HG03565 (cell line): ENCODE measurements around the gene NSD1.
"Not testable (repeated sequence)": the region's sequence is repeated elsewhere in the genome, so short reads cannot be mapped to it uniquely, and the experiment has no call there.

Source experiments
- ATAC-seq: cut with Tn5 transposase; IDR thresholded peaks from one replicate; pipeline ENCODE4 v1.9.1; 2021; ENCODE audit warnings: mild to moderate bottlenecking, moderate library complexity; ENCODE audit not compliant: unreplicated experiment

Gene NSD1

DNA sequence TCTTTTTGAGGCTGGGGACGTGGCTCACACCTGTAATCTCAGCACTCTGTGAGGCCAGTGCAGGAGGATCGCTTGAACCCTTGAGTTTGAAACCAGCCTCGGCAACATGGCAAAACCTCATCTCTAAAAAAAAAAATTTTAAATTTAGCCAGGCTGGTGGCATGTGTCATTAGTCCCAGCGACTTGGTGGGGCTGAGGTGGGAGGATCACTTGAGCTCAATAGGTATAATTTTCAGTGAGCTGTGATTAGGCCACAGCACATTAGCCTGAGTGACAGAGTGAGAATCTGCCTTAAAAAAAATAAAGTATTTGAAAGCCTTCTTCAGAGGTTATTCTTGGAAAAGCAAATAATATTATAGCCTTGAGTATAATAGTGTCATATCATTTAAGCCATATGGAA, 41.8 kb downstream of the NSD1 start:
- no peak for ATAC-seq

DNA sequence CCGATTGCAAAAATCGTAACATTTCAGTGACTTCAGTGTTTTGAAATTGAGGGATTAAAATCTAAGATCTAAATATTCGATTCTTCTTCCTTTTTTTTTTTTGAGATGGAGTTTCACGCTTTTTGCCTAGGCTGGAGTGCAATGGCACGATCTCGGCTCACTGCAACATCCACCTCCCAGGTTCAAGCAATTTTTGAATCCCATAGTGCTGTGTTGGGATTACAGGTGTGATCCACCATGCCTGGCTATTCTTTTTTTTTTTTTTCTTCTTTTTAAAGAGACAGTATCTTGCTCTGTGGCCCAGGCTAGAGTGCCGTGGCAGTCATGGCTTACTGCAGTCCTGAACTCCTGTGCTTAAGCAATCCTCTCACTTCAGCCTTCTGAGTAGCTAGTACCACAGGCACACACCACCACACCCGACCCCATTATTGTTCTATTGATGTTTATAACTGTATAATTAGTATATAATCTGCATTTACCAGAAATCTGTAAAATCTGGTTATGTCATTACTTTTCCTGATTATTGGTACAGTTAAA, 42.7 kb downstream of the NSD1 start:
- ATAC-seq, result no peak

DNA sequence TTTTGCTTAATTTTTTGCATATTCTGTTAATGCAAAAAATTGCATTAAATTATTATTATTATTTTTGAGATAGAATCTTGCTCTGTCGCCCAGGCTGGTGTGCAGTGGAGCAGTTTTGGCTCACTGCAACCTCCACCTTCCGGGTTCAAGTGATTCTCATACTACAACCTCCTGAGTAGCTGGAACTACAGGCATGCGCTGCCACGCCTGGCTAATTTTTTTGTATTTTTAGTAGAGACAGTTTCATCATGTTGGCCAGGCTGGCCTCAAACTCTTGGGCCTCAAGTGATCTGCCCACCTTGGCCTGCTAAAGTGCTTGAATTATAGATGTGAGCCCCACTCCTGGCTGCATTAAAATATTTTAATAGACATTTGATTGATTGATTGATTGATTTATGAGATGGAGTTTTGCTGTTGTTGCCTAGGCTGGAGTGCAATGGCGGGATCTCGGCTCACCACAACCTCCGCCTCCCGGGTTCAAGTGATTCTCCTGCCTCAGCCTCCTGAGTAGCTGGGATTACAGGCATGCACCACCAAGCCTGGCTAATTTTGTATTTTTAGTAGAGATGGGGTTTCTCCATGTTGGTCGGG, 44.4 kb downstream of the NSD1 start:
- not testable (repeated sequence) for ATAC-seq

DNA sequence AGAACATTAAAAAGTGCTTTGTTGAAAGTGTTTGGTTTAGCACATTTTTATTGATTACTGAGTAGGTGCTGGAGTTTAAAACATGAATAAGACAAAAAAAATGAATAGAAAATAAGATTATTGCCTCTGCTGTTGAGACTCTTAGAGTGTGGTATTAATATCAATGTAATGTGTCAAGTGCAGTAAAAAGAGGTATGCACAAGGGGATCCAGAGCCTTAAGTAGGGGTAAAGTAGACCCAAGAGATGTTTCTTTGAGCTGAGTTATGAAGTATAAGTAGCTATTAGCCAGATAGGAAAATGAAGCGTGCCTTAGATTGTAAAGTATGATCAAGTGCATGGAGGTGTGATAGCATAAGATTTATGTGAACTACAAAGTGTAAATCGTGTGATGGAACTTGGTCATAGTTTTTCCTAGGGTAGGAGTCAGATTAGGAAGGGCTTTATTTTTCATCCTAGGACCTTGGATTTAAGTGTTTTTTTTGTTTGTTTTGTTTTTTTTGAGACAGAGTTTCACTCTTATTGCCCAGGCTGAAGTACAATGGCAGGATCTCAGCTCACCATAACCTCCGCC, 45.2 kb downstream of the NSD1 start:
- no peak for ATAC-seq

DNA sequence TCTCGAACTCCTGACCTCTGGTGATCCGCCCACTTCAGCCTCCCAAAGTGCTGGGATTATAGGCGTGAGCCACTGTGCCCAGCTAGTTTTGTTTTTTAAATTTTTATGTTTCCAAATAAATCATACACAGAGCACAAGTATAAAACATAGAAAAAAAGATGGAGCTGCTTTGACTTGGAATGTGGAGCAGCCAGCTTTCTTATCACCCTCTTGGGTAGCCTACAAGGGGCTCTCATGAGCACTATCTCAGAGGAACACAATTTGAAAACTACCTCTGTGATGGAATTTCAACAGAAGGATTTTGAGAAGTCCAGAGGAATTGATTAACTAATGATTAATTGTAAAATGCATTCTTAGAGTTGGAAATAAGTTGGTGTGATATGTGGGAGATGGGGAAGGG, 45.9 kb downstream of the NSD1 start:
- ATAC-seq, result no peak

DNA sequence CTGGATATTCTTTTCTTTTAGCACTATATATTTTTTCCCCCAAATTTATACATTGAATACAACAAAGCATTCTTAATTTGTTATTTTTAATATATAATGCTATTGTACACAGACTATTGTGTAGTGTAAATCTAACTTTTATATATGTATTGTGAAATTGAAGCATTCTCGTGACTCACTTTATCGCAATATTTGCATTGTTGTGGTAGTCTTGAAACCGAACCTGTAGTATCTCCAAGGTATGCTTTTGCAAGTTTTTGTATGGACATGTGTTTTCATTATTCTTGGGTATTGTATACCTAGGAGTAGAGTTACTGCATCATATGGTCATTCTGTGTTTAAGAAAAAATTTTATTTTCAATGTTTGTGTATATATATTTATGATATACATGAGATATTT, 49.6 kb downstream of the NSD1 start:
- no peak for ATAC-seq

DNA sequence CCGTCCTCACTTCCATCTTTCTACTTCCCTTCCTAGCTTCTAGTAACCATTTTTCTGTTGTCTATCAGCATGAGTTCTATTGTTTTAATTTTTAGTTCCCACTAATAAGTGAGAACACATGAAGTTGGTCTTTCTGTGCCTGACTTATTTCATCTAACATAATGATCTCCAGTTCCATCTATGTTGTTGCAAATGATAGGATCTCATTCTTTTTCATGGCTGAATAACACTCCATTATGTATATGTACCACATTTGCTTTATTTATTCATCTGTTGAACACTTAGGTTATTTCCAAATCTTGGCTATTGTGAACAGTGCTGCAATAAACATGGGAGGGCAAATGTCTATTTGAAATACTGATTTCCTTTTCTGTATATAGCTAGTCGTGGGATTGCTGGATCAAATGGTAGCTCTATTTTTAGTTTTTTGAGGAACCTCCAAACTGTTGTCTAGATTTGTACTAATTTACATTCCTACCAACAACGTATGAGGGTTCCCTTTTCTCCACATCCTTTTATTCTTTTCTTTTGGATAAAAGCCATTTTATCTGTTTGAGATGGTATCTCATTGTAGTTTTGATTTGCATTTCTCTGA, 50.3 kb downstream of the NSD1 start:
- ATAC-seq, result no peak

DNA sequence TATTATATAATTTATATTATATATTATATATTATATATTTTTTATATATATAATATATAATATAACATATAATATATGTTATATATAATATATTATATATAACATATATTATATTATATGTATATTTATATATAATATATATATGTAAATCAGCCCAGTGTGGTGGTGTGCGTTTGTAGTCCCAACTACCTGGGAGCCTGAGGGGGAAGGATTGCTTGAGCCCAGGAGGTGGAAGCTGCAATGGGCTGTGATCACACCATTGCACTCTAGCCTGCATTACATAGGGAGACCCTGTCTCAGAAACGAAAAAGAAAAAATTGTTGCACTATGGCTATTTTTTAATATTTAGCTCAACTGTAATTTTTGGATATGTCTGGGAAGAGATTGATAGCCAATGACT, 52.4 kb downstream of the NSD1 start:
- ATAC-seq, result no peak

DNA sequence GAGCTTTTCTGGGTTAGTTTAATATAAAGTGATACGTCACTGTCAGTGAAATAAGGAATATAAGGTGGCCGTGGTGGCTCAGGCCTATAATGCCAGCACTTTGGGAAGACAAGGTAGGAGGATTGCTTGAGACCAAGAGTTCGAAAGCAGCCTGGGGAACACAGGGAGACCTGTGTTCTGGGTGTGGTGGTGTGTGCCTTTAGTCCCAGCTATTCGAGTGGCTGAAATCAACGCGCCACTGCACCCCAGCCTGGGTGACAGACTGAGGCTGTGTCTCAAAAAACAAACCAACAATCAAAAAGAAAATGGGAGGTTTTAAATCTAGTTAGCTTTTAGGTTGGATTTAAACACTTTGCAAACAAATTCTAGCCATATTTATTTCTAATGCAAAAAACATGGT, 53.1 kb downstream of the NSD1 start:
- ATAC-seq, result no peak

DNA sequence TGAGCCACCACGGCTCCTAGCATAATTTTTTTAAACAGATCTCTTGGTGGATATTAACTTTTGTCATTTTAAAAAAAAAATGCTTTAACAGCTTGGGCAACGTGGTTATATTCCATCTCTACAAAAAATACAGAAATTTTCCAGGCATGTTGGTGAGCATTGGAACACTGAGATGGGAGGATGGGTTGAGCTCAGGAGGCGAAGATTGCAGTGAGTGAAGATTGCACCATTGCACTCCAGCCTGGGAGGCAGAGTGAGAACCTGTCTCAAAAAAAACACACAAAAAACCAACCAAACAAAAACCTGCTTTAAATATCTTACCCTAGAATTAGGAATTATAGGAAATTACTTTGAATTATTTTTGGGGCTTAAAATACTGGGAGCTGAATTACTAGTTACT, 55.2 kb downstream of the NSD1 start:
- ATAC-seq, result no peak

DNA sequence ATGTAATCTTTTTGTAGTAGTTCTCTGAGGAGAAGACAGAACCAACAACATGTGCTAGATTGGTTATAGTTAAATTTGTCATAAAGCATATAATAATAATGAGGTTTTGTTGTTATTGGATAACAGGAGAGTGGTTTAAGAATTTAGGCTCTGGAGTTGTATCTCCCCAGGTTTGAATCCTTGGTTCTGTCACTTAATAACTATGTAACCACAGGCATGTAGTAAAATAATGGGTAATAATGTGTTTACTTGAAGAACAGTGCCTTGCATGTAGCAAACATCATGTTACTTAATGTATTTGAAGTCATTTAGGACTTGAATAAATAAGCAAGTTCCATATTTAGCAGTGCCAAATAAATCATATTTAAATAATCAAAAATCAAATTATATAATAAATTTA, 55.8 kb downstream of the NSD1 start:
- ATAC-seq, result no peak

DNA sequence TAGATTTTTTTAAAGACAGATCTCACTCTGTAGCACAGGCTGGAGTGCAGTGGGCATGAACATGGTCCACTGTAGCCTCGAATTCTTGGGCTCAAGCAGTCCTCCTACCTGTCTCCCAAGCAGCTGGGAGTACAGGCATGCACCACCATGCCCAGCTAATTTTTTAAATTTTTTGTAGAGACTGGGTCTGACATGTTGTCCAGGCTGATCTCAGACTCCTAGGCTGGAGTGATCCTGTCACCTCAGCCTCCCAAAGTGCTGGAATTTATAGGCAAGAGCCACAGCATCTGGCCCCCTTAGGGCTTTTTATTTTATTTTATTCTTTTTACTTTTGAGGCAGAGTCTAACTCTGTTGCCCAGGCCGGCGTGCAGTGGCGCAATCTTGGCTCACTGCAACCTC, 56.4 kb downstream of the NSD1 start:
- no peak for ATAC-seq

DNA sequence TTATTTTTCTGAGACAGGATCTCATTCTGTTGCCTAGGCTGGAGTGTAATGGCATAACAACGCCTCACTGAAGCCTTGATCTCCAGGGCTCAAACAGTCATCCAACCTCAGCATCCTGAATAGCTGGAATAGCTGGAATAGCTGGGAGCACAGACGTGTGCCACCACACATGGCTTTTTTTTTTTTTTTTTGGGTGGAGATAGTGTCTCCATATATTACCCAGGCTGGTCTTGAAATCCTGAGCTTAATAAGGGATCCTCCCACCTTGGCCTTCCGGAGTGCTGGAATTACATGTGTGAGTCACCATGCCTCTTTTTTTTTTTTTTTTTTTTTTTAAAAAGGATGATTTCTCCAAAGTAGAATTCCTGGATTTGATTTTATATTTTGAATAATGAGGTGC, 60.7 kb downstream of the NSD1 start:
- ATAC-seq, result no peak

DNA sequence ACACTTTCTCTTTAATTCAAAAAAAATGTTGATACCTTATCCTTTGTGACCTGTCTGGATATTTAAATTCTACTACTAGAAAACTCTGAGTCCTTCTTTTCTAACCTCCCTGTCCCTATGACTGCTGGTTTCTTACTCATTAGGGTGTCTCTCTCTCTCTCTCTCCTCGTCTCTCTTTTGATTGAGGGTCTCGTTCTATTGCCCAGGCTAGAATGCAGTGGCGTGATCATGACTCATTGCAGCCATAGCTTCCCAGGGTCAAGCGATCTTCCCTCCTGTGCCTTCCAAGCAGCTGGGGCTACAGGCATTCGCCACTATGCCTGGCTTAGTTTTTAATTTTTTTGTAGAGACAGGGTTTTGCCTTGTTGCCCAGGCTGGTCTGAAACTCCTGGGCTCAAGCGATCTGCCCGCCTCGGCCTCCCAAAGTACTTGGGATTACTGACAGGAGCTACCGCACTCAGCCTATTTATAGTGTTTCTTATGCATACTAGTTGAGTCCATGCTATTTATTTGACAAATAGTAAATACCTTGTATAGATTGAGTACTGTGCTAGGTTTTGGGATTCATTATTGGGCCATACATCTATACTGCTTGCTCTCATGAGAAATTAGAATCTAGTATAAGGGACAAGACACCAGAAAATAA, 61.9 kb downstream of the NSD1 start:
- no peak for ATAC-seq

DNA sequence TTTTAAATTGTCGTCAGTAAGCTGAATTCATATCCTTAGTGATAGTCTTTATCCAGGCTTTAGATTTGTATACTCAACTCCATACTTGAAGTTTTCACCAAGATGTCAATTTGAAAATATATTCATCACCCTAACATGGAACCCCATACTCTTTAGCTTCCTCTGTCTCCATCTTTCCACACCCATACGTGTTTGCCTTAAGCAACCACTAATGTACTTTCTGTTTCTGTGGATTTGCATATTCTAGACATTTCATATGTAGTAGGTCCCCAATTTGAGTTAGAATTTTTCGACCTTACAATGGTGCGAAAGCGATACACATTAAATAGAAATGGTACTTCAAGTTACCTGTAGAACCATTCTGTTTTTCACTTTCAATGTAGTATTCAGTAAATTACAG, 65.2 kb downstream of the NSD1 start:
- no peak for ATAC-seq

DNA sequence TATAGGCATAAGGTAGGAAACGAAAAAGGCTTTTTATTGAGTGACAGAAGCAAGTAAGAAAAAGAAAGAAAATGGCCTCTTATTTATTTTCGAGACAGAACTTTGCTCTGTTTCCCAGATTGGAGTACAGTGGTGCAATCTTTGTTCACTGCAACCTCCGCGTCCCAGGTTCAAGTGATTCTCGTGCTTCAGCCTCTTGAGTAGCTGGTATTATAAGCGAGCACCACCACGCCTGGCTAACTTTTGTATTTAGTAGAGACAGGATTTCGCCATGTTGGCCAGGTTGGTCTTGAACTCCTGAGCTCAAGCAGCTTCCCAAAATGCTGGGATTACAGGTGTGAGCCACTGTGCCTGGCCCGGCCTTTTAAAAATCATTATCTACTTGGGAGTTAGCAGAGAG, 70.7 kb downstream of the NSD1 start:
- no peak for ATAC-seq

DNA sequence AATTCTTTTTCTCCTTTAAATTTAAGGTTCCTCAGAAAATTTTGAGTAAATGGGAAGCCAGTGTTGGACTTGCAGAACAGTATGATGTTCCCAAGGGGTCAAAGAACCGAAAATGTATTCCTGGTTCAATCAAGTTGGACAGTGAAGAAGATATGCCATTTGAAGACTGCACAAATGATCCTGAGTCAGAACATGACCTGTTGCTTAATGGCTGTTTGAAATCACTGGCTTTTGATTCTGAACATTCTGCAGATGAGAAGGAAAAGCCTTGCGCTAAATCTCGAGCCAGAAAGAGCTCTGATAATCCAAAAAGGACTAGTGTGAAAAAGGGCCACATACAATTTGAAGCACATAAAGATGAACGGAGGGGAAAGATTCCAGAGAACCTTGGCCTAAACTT, 76.0 kb downstream of the NSD1 start:
- ATAC-seq, result no peak

DNA sequence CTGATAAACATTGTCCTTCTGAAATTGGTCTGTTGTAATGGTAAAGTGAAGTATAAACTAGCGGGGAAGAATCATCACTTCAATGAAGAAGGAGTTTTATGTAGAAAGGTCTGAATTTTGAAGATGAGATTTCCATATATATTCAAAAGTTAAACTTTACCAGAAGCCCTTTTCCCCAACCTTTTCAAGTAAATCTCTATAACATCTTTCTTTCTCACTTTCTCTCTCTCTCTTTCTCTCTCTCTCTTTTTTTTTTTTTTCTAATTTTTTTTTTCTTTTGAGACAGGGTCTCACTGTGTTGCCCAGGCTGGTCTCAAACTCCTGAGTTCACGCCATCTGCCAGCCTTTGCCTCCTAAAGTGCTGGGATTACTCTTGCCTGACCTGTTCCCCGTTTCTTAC, 78.7 kb downstream of the NSD1 start:
- no peak for ATAC-seq

DNA sequence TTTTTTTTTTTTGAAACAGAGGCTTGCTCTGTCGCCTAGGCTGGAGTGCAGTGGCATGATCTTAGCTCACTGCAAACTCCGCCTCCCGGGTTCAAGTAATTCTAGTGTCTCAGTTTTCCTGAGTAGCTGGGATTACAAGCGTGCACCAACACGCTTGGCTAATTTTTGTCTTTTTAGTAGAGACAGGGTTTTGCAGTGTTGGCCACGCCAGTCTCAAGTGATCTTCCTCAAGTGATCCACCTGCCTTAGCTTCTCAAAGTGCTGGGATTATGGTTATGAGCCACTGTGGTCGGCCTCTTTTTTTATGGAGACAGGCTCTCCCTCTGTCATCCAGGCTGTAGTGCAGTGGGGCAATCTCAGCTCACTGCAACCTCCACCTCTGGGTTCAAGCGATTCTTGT, 87.0 kb downstream of the NSD1 start:
- no peak for ATAC-seq

DNA sequence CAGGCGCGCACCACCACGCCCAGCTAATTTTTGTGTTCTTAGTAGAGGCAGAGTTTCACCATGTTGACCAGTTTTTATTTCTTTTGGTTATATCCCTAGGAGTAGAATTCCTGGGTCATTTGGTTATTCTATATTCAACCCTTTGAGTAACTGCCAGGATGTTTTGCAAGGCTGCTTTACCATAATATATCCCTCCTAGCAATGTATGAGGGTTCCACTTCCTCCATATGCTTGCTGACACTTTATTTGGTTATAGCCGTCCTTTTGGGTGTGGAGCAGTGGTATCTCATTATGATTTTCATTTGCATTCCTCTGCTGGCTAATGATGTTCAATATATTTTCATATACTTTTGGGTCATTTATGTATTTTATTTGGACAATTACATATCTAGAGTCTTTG, 88.7 kb downstream of the NSD1 start:
- no peak for ATAC-seq

DNA sequence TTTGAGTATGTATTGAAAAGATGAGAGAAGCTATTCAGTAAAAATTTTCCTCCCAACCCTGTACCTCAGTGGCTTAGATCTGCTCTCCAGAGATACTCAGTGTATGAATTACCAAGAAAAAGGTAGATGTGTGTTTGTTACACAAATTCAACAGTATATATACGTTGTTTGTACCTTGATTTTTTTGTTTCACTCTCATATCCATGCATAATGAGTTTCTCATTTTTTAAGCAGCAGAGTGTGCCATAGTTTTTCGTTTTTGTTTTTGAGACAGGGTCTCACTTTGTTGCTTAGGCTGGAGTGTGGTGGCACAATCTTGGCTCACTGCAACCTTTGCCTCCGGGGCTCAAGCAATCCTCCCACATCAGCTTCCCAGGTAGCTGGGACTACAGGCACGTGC, 92.2 kb downstream of the NSD1 start:
- ATAC-seq, result no peak

DNA sequence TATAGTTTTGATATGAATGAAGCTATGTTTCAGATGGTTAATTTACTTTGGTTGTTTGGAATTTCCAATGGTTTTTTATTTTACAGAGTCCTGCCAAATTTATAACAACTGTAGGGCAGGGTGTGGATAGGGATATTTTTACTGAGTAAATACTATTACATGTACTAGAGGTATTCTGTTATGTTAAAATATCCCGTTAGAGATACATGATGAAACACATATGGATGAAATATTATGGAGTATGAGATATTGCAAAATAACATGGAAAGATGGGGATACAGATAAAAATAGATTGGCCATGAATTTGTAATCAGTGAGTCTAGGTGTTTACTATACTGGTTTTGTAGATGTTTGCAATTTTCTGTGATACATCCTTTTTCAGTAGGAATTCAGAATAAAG, 93.3 kb downstream of the NSD1 start:
- no peak for ATAC-seq
